GM10266 (cell line): ENCODE results near the gene ARHGAP18.
A peak's percentile ranks its signal among the peaks of the same experiment; 100 is the strongest.

Source experiments
- DNase-seq: peaks from one replicate; pipeline ENCODE4 v3.0.0; 2012; ENCODE audit errors: extremely low spot score
- CTCF ChIP-seq: IDR thresholded peaks from 2 replicates; pipeline ENCODE4 v1.5.1; 2012; ENCODE audit warnings: mild to moderate bottlenecking, low read depth; ENCODE audit not compliant: control insufficient read depth, insufficient read depth; ENCODE audit errors: missing control alignments

The ARHGAP18 gene

GRCh38 chr6:129740013-129740412 lies 30.0 kb upstream of the ARHGAP18 start:
- no peak for DNase-seq
- TF ChIP-seq CTCF, result no peak

DNA sequence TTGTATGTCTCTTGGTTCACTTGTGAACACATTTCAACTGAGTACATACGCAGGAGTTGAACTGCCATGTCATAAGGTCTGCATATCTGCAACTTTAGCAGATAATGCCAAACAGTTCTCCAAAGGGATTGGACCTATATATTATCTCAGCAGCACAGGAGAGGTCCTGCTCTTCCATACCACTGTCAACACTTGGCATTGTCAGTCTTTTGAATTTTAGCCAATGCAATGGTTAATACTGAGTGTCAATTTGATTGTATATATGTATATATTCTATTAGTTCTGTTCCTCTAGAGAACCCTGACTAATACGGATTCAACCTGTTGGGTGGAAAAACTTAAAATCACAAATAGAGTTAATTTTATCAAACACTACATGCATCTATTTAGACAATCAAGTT lies 26.1 kb upstream of the ARHGAP18 start:
- no peak for TF ChIP-seq CTCF
- DNase-seq, result no peak

GRCh38 chr6:129733290-129733689 lies 23.3 kb upstream of the ARHGAP18 start:
- no peak for TF ChIP-seq CTCF
- no peak for DNase-seq

GRCh38 chr6:129732542-129732941 lies 22.6 kb upstream of the ARHGAP18 start:
- TF ChIP-seq CTCF, result no peak
- DNase-seq, result no peak

DNA sequence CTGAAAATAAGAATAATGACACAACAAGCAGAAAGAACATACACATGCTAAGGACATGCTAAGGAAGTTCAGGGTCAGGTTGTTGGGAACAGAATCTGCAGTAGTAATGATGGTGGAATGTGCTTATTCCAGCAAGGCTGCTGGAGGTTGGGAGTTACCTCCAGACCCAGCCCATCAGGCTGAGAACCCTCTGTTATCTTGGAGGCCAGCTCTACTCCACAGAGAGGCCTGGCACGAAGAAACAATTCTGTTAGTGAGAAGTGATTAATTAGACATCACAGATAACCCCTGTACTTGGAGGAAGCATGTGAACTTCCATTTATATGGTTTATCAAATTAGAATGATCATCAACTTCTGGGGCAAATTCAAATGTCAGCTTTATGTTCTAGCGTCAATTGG lies 22.1 kb upstream of the ARHGAP18 start:
- no peak for TF ChIP-seq CTCF

GRCh38 chr6:129731428-129731827 lies 21.5 kb upstream of the ARHGAP18 start:
- DNase-seq, result no peak
- TF ChIP-seq CTCF, result no peak

More for the DNA sequence above, 22.1 kb upstream of the ARHGAP18 start:
- no peak for DNase-seq

GRCh38 chr6:129730477-129731165 lies 20.6 kb upstream of the ARHGAP18 start:
- peak; percentile 78 for TF ChIP-seq CTCF
- peak; percentile 21 for DNase-seq
